Ectodermal cell (in vitro differentiated cells): Measurements from ENCODE around the gene SYTL1.

Experiments used
- H3K27ac ChIP-seq: 2 replicates; pipeline ENCODE4 v1.7.0; 2013; ENCODE audit warnings: mild to moderate bottlenecking, low read depth, low read length; ENCODE audit not compliant: insufficient read depth, poor library complexity, severe bottlenecking
- H3K27me3 ChIP-seq: 2 replicates; pipeline ENCODE4 v1.7.0; 2013; ENCODE audit warnings: mild to moderate bottlenecking, low read length; ENCODE audit not compliant: insufficient read depth, control insufficient read depth, poor library complexity, severe bottlenecking
- H3K36me3 ChIP-seq: one replicate; pipeline ENCODE4 v1.7.0; 2013; ENCODE audit warnings: low read length; ENCODE audit not compliant: control insufficient read depth, insufficient read depth
- H3K4me1 ChIP-seq: one replicate; pipeline ENCODE4 v1.7.0; 2013; ENCODE audit warnings: low read length; ENCODE audit not compliant: control insufficient read depth, insufficient read depth
- H3K4me3 ChIP-seq: 2 replicates; pipeline ENCODE4 v1.7.0; 2013; ENCODE audit warnings: low read depth, low read length, control low read depth; ENCODE audit not compliant: insufficient read depth
- H3K9me3 ChIP-seq: 2 replicates; pipeline ENCODE4 v1.7.0; 2013; ENCODE audit warnings: mild to moderate bottlenecking, low read length, moderate library complexity; ENCODE audit not compliant: control insufficient read depth
- WGBS, 2 experiments: methylation state at CpG; one replicate each; pipeline ENCODE4 v1.1.7; 2013; ENCODE audit warnings: missing lambda C conversion rate in 2 of 2; 5-methylcytosine and 5-hydroxymethylcytosine counted together

The SYTL1 gene

GRCh38 chr1:27356619-27357280 lies 14.9 kb downstream of the SYTL1 start:
- H3K4me1 ChIP-seq: peaks cover 8% of the 10 kb centered on the region
- no peaks in the 10 kb centered on the region for H3K36me3 ChIP-seq
- peaks cover 42% of the 10 kb centered on the region for H3K27me3 ChIP-seq
- H3K27ac ChIP-seq: no peak overlapping the region
- WGBS, 2 experiments: 91% methylated on average over 37 of the region's 37 CpGs
- no peak overlapping the region for H3K4me3 ChIP-seq
- H3K9me3 ChIP-seq: no peaks in the 10 kb centered on the region

GRCh38 chr1:27357281-27358037 lies 15.6 kb downstream of the SYTL1 start:
- H3K4me1 ChIP-seq: peaks cover 8% of the 10 kb centered on the region
- no peak overlapping the region for H3K4me3 ChIP-seq
- H3K27ac ChIP-seq: no peak overlapping the region
- H3K27me3 ChIP-seq: peaks cover 43% of the 10 kb centered on the region
- 34 to 35% methylated on average over 40 of the region's 40 CpGs for WGBS, 2 experiments
- no peaks in the 10 kb centered on the region for H3K36me3 ChIP-seq
- H3K9me3 ChIP-seq: no peaks in the 10 kb centered on the region

GRCh38 chr1:27358038-27358927 lies 16.5 kb downstream of the SYTL1 start:
- no peak overlapping the region for H3K4me3 ChIP-seq
- no peak overlapping the region for H3K27ac ChIP-seq
- peaks cover 43% of the 10 kb centered on the region for H3K27me3 ChIP-seq
- peaks cover 8% of the 10 kb centered on the region for H3K4me1 ChIP-seq
- no peaks in the 10 kb centered on the region for H3K36me3 ChIP-seq
- no peaks in the 10 kb centered on the region for H3K9me3 ChIP-seq
- WGBS, 2 experiments: 94 to 96% methylated on average over 21 of the region's 21 CpGs

- H3K36me3 ChIP-seq: no peaks in the 10 kb centered on the region
- WGBS, 2 experiments: 92 to 94% methylated on average over 5 of the region's 5 CpGs
- peaks cover 43% of the 10 kb centered on the region for H3K27me3 ChIP-seq
- H3K9me3 ChIP-seq: no peaks in the 10 kb centered on the region
- no peak overlapping the region for H3K27ac ChIP-seq
- H3K4me3 ChIP-seq: no peak overlapping the region
- peaks cover 14% of the 10 kb centered on the region for H3K4me1 ChIP-seq
These were observed 17.1 kb downstream of the SYTL1 start for GRCh38 chr1:27358928-27359313.

- peaks cover 43% of the 10 kb centered on the region for H3K27me3 ChIP-seq
- H3K36me3 ChIP-seq: no peaks in the 10 kb centered on the region
- peaks cover 21% of the 10 kb centered on the region for H3K4me1 ChIP-seq
- H3K27ac ChIP-seq: no peak overlapping the region
- WGBS, 2 experiments: 58 to 65% methylated on average over 9 of the region's 9 CpGs
- H3K9me3 ChIP-seq: no peaks in the 10 kb centered on the region
- H3K4me3 ChIP-seq: peak overlapping the region; percentile 45
These were observed 18.0 kb downstream of the SYTL1 start for GRCh38 chr1:27359822-27360158.

GRCh38 chr1:27360159-27361043 lies 18.6 kb downstream of the SYTL1 start:
- H3K36me3 ChIP-seq: no peaks in the 10 kb centered on the region
- H3K4me3 ChIP-seq: peak overlapping the region; percentile 45
- peaks cover 43% of the 10 kb centered on the region for H3K27me3 ChIP-seq
- peaks cover 26% of the 10 kb centered on the region for H3K4me1 ChIP-seq
- H3K9me3 ChIP-seq: no peaks in the 10 kb centered on the region
- WGBS, 2 experiments: 5% methylated on average over 68 to 70 of the region's 71 CpGs
- no peak overlapping the region for H3K27ac ChIP-seq

- Histone ChIP-seq H3K27me3 (peaks cover 43% of the 10 kb centered on the region), H3K36me3 (no peaks in the 10 kb centered on the region), H3K9me3 (no peaks in the 10 kb centered on the region), H3K27ac (no peak overlapping the region), H3K4me3 (peak overlapping the region; percentile 45), H3K4me1 (peaks cover 26% of the 10 kb centered on the region)
- WGBS, 2 experiments: 33 to 36% methylated on average over 21 of the region's 21 CpGs
These were observed 19.2 kb downstream of the SYTL1 start for GRCh38 chr1:27361044-27361402.

GRCh38 chr1:27361553-27361952 lies 19.7 kb downstream of the SYTL1 start:
- Histone ChIP-seq H3K27ac (no peak overlapping the region), H3K36me3 (no peaks in the 10 kb centered on the region), H3K9me3 (no peaks in the 10 kb centered on the region), H3K4me1 (peaks cover 24% of the 10 kb centered on the region), H3K4me3 (no peak overlapping the region), H3K27me3 (peaks cover 43% of the 10 kb centered on the region)
- WGBS, 2 experiments: 93 to 94% methylated on average over 8 of the region's 8 CpGs

- 72 to 75% methylated on average over 26 of the region's 26 CpGs for WGBS, 2 experiments
- Histone ChIP-seq H3K27ac (peak overlapping the region; percentile 80), H3K27me3 (peaks cover 28% of the 10 kb centered on the region), H3K9me3 (no peaks in the 10 kb centered on the region), H3K36me3 (no peaks in the 10 kb centered on the region), H3K4me1 (peaks cover 36% of the 10 kb centered on the region), H3K4me3 (no peak overlapping the region)
These were observed 22.2 kb downstream of the SYTL1 start for GRCh38 chr1:27363766-27364695.
